Mammary epithelial cell (primary cell): ENCODE results near the gene AACS.

Source experiments
- EZH2 ChIP-seq: IDR thresholded peaks from 2 replicates; pipeline ENCODE4 v1.6.1; 2012; ENCODE audit warnings: low read length, inconsistent platforms, borderline replicate concordance
- TF ChIP-seq, protein P1 (sequence below), 2 donors: IDR thresholded peaks in 1 of 2; conservative IDR thresholded peaks in 1 of 2; 2 replicates each; pipeline ENCODE4 v1.5.1; 2011 to 2012; ENCODE audit warnings: inconsistent platforms in 2 of 2, low read length in 2 of 2, mild to moderate bottlenecking in 2 of 2, control low read depth in 1 of 2, low read depth in 1 of 2; ENCODE audit not compliant: insufficient read depth in 1 of 2; ENCODE audit errors: extremely low read depth in 1 of 2

DNA sequence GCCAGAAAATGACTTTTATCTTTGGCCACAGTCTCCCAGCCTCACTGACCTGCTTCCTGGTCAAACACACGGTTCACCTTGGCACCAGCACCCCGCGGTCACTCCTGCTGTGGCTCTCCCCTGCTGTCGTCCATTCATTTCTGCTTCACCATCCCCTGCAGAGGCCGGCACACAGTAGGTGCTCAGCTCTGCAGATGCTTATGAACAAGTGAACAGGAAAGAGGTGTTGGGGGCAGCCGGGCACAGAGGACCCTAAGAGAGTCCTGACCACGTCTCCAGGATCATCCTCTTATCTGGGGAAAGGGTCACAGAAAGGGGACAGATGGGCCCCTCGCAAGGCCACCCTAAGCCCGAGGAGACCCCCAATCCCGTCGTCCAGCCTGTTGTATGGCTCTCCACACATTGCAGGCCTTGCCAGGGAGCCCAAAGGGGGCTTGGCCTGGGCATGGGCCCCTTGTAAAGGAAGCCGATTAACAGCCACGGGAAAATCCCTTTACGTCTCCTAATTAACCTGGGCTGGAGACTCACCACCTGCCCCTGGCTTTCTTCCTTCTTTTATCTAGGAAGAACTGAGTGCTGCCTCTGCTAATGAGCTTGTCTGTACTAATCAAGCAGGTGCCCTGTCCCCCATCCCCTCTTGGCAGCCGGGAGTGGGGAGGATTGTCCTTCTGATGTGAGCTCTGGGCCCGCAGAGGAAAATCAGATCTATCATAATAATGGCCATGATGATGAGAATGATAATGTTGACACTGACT lies 119.2 kb downstream of the AACS start:
- no peak for TF ChIP-seq EZH2
- TF ChIP-seq, protein P1, sequence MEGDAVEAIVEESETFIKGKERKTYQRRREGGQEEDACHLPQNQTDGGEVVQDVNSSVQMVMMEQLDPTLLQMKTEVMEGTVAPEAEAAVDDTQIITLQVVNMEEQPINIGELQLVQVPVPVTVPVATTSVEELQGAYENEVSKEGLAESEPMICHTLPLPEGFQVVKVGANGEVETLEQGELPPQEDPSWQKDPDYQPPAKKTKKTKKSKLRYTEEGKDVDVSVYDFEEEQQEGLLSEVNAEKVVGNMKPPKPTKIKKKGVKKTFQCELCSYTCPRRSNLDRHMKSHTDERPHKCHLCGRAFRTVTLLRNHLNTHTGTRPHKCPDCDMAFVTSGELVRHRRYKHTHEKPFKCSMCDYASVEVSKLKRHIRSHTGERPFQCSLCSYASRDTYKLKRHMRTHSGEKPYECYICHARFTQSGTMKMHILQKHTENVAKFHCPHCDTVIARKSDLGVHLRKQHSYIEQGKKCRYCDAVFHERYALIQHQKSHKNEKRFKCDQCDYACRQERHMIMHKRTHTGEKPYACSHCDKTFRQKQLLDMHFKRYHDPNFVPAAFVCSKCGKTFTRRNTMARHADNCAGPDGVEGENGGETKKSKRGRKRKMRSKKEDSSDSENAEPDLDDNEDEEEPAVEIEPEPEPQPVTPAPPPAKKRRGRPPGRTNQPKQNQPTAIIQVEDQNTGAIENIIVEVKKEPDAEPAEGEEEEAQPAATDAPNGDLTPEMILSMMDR (conservative IDR thresholded peaks at IDR 0.05 in 1 of 2, IDR thresholded peaks at IDR 0.05 in 1 of 2; ENCODE audit: extremely low read depth in 1 of 2, insufficient read depth in 1 of 2, low read depth in 1 of 2, low read length in 2 of 2) = no peak
